ENCODE measurements around the gene TRA2B. TPM values are rescaled to one million over a fixed set of nuclear protein-coding genes. Genes with fewer than 3 reads are reported as not detected.
"Not testable (repeated sequence)": the region's sequence is repeated elsewhere in the genome, so short reads cannot be mapped to it uniquely, and the experiment has no call there.

The TRA2B gene
- polyA plus RNA-seq, 2 donors, result 56.6 to 71.1 TPM

DNA sequence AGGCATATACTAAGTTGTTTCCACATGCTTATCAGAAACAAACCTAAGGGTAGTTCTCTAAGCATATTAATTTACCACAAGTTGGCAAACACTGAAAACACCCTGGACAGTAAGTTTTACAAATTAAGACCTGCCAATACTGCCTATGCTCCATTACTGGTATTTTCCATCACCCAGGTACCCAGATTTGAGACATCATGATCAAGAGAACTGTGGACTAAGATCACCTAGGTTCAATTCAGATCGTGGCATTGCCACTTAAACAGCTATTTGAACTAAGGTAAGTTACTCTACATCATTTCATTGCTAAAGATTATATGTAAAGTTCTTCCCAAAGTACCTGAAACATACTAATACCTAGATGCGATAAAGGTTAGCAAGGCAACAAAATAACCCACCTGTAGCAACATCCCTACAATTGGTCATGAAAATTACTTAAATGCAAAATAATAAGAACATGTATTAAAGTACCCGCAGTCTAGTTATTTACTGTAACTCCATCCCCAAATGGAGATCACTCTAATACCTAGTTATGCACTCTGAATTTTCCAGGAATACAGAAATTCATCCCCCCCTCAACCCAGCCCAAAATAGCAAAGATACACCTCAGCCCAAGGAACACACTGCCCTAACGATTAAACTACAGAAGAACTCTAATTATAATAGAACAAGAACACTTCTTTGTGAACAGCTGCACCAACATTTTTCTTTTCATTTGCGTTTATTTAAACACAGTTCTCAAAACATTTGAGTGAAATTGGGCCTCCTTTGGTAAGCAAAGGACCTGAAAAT, 21.6 kb downstream of the TRA2B start:
- Histone ChIP-seq H3K4me3 (ENCODE audit: low read depth in 1 of 2, low read length in 2 of 2) (no peak overlapping the region), H3K27me3 (ENCODE audit: control insufficient read depth in 1 of 2, insufficient read depth in 2 of 2, low read length in 2 of 2) (no peaks in the 10 kb centered on the region), H3K4me1 (ENCODE audit: control insufficient read depth in 2 of 2, insufficient read depth in 2 of 2, low read length in 1 of 2) (no peaks in the 10 kb centered on the region), H3K9me3 (ENCODE audit: control insufficient read depth in 2 of 2, insufficient read depth in 1 of 2, low read depth in 1 of 2, low read length in 1 of 2) (no peaks in the 10 kb centered on the region), H3K36me3 (ENCODE audit: control insufficient read depth in 2 of 2, insufficient read depth in 2 of 2, low read length in 1 of 2) (peaks cover 6 to 7% of the 10 kb centered on the region in 2 donors), H3K27ac (ENCODE audit: low read depth in 2 of 2, low read length in 1 of 2) (no peak overlapping the region)
- WGBS, 2 donors, result 88% methylated on average over 5 of the region's 5 CpGs

DNA sequence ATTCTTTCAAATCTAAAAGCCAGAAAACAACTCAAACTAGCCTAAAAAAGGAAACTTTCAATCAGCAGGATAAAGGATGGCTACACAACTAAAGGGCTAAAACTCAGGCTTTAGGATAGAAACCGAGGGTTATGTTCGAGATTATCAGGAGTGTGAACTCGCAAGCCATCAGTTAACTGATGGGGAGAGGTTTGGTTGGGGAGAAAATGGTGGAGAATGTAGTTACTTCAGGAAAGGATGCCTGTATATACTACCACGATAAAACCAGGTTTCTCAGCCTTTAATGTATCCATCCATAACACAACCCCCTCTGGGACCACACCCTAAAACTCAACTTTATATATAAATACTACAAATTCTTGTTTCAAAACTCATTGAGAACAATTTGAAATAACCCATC, 22.2 kb downstream of the TRA2B start:
- Histone ChIP-seq H3K9me3 (ENCODE audit: control insufficient read depth in 2 of 2, insufficient read depth in 1 of 2, low read depth in 1 of 2, low read length in 1 of 2) (no peaks in the 10 kb centered on the region), H3K36me3 (ENCODE audit: control insufficient read depth in 2 of 2, insufficient read depth in 2 of 2, low read length in 1 of 2) (peaks cover 6 to 7% of the 10 kb centered on the region in 2 donors)

DNA sequence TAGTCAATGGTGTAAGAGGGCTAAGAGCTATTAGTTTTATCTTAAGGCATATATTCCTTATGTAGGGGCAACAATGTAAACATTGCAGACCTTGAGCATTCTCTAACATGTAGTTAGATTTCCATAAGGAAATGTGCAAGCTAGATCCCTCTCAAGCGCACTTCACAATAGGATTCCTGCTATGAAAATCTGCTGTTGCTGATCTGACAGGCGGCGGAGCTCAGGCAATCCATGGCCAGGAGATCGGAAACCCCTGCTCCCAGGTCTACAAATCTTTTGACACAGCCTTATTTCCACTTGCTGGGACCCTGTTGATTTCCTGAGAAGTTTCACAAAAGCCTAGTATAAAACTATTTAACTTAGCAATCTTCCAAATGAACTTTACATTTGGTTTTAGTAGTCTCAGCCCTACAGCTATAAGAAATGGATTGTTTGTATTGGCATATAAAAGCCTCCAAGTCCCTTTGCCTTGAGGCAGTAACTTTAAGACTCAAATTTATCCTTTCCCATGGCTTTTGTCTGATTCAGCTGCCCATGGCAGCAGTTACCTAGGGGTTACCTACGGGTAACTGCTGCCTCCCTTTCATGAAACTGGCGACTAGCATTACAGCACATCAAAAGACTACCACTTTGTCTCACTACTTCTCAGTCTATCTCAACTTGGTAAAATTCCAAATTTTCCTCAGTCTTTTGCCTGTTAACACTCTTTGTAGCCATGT, 22.7 kb downstream of the TRA2B start:
- 82 to 84% methylated on average over 6 of the region's 6 CpGs for WGBS, 2 donors
- H3K36me3 ChIP-seq (ENCODE audit: control insufficient read depth in 2 of 2, insufficient read depth in 2 of 2, low read length in 1 of 2), result peaks cover 6 to 7% of the 10 kb centered on the region in 2 donors

More for the DNA sequence above, 22.2 kb downstream of the TRA2B start:
- no peak overlapping the region for H3K27ac ChIP-seq (ENCODE audit: low read depth in 2 of 2, low read length in 1 of 2)
- no peaks in the 10 kb centered on the region for H3K27me3 ChIP-seq (ENCODE audit: control insufficient read depth in 1 of 2, insufficient read depth in 2 of 2, low read length in 2 of 2)
- no peak overlapping the region for H3K4me3 ChIP-seq (ENCODE audit: low read depth in 1 of 2, low read length in 2 of 2)
- 84 to 89% methylated on average over 4 of the region's 4 CpGs for WGBS, 2 donors
- no peaks in the 10 kb centered on the region for H3K4me1 ChIP-seq (ENCODE audit: control insufficient read depth in 2 of 2, insufficient read depth in 2 of 2, low read length in 1 of 2)

DNA sequence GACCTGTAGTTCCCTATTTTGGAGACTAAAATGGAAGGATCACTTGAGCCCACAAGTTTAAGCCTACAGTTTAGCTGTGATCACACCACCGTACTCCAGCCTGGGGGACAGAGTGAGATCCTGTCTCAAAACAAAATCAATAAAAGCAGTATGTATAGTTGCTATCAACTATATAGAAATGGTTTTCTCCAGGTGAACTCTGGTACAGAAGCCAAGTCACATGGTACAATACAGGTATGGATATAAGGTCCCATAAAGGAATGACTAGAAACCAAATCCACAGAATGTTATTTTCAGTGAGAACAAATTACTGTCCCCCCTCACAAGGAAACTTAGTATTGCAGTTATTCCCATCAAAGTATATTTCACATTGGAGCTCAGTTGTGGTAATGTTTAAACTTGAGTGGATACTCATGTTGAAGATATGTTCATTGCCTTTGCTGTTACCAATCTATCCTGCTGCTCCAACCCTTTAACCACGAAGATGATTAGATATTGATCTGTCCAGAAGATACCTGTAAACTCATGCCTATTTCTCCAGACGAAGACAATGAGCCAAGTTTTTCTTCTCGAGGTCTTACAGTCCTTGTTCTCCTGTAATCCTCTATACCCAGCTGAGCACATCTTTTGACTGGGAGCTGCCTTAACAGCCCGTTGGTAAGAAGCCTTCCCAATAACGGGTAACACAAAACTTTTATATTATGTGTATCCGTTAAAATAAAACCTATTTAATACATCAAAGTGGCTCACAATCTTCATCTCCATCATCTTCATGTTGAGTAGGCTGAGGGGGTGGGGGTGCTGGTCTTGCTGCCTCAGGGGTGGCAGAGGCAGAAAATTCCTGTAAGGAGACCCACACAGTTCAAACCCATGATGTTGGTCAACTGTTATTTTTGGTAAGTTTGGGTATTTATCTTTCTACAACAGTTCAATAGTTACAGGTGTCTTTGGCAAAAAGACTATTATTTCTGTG, 24.6 kb downstream of the TRA2B start:
- Histone ChIP-seq H3K27ac (ENCODE audit: low read depth in 2 of 2, low read length in 1 of 2) (no peak overlapping the region), H3K9me3 (ENCODE audit: control insufficient read depth in 2 of 2, insufficient read depth in 1 of 2, low read depth in 1 of 2, low read length in 1 of 2) (no peaks in the 10 kb centered on the region), H3K4me1 (ENCODE audit: control insufficient read depth in 2 of 2, insufficient read depth in 2 of 2, low read length in 1 of 2) (no peaks in the 10 kb centered on the region), H3K36me3 (ENCODE audit: control insufficient read depth in 2 of 2, insufficient read depth in 2 of 2, low read length in 1 of 2) (peaks cover 2 to 6% of the 10 kb centered on the region in 2 donors), H3K4me3 (ENCODE audit: low read depth in 1 of 2, low read length in 2 of 2) (no peak overlapping the region), H3K27me3 (ENCODE audit: control insufficient read depth in 1 of 2, insufficient read depth in 2 of 2, low read length in 2 of 2) (no peaks in the 10 kb centered on the region)
- 73 to 76% methylated on average over 7 of the region's 7 CpGs for WGBS, 2 donors

More for the DNA sequence above, 22.7 kb downstream of the TRA2B start:
- Histone ChIP-seq H3K27ac (ENCODE audit: low read depth in 2 of 2, low read length in 1 of 2) (no peak overlapping the region), H3K27me3 (ENCODE audit: control insufficient read depth in 1 of 2, insufficient read depth in 2 of 2, low read length in 2 of 2) (no peaks in the 10 kb centered on the region), H3K9me3 (ENCODE audit: control insufficient read depth in 2 of 2, insufficient read depth in 1 of 2, low read depth in 1 of 2, low read length in 1 of 2) (no peaks in the 10 kb centered on the region), H3K4me3 (ENCODE audit: low read depth in 1 of 2, low read length in 2 of 2) (no peak overlapping the region), H3K4me1 (ENCODE audit: control insufficient read depth in 2 of 2, insufficient read depth in 2 of 2, low read length in 1 of 2) (no peaks in the 10 kb centered on the region)

DNA sequence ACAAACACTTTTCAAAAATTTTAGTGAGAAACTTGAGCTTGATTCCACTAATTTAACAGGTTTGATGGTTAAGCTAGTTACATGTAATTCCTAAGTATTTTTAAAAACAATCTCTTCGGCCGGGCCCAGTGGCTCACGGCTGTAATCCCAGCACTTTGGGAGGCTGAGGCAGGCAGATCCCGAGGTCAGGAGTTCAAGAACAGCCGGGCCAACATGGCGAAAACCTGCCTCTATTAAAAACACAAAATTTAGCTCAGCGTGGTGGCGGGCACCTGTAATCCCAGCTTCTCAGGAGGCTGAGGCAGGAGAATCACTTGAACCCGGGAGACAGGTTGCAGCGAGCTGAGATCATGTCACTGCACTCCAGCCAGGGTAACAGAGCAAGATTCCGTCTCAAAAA, 25.3 kb downstream of the TRA2B start:
- Histone ChIP-seq H3K27ac (ENCODE audit: low read depth in 2 of 2, low read length in 1 of 2) (no peak overlapping the region), H3K36me3 (ENCODE audit: control insufficient read depth in 2 of 2, insufficient read depth in 2 of 2, low read length in 1 of 2) (peaks cover 2 to 6% of the 10 kb centered on the region in 2 donors), H3K9me3 (ENCODE audit: control insufficient read depth in 2 of 2, insufficient read depth in 1 of 2, low read depth in 1 of 2, low read length in 1 of 2) (no peaks in the 10 kb centered on the region), H3K4me1 (ENCODE audit: control insufficient read depth in 2 of 2, insufficient read depth in 2 of 2, low read length in 1 of 2) (no peaks in the 10 kb centered on the region), H3K27me3 (ENCODE audit: control insufficient read depth in 1 of 2, insufficient read depth in 2 of 2, low read length in 2 of 2) (no peaks in the 10 kb centered on the region), H3K4me3 (ENCODE audit: low read depth in 1 of 2, low read length in 2 of 2) (no peak overlapping the region)
- 87 to 88% methylated on average over 11 of the region's 11 CpGs for WGBS, 2 donors

DNA sequence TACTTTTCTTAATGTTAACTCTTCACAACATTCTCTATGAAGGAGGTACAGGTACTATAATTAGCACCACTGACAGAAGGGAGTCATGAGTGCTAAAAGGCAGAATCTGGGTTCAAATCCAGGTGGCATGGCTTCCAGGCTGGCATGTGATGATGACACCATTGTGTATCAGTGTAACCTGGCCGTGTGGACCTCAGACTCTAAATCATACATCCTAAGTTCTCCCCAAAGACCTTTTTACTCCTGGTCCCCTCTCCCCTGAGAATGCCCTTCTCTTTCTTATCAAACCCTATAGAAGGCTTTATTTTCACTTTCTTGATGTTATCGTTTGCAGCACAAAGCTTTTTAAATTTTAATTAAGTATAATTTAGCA, 26.8 kb downstream of the TRA2B start:
- not testable (repeated sequence) for H3K4me1 ChIP-seq (ENCODE audit: control insufficient read depth in 2 of 2, insufficient read depth in 2 of 2, low read length in 1 of 2); H3K27me3 ChIP-seq (ENCODE audit: control insufficient read depth in 1 of 2, insufficient read depth in 2 of 2, low read length in 2 of 2); H3K27ac ChIP-seq (ENCODE audit: low read depth in 2 of 2, low read length in 1 of 2); H3K4me3 ChIP-seq (ENCODE audit: low read depth in 1 of 2, low read length in 2 of 2); H3K36me3 ChIP-seq (ENCODE audit: control insufficient read depth in 2 of 2, insufficient read depth in 2 of 2, low read length in 1 of 2); H3K9me3 ChIP-seq (ENCODE audit: control insufficient read depth in 2 of 2, insufficient read depth in 1 of 2, low read depth in 1 of 2, low read length in 1 of 2)
- WGBS, 2 donors, result 41 to 51% methylated on average over 2 of the region's 2 CpGs

DNA sequence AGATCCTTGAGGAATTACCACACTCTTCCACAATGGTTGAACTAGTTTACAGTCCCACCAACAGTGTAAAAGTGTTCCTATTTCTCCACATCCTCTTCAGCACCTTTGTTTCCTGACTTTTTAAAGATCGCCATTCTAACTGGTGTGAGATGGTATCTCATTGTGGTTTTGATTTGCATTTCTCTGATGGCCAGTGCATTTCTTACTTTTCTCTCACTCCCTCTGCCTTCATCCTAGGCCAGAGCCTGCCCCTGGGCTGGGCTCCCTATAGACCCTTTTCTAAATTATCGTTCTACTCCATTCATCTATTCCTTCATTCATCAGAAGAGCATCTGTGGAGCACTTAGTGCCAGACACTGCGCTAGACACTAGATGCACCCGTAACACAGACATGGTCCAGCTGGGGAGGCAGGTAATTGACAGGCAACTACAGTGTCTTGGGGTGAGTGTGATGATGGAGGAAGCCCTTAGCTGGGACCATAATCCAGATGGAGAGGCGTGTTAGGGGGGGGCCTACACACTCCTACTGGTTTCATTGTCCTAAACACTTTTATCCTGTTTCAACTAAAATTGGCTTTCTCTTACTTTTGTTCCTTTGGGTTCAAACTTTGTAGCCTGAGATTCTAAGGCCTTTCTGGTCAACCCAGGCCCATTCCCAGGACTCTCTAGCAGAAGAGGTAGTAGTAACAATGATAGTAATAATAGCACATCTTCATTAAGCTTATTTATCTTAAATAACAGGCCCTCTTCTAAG, 27.3 kb downstream of the TRA2B start:
- not testable (repeated sequence) for H3K9me3 ChIP-seq (ENCODE audit: control insufficient read depth in 2 of 2, insufficient read depth in 1 of 2, low read depth in 1 of 2, low read length in 1 of 2); H3K4me3 ChIP-seq (ENCODE audit: low read depth in 1 of 2, low read length in 2 of 2); H3K27me3 ChIP-seq (ENCODE audit: control insufficient read depth in 1 of 2, insufficient read depth in 2 of 2, low read length in 2 of 2); H3K27ac ChIP-seq (ENCODE audit: low read depth in 2 of 2, low read length in 1 of 2); H3K36me3 ChIP-seq (ENCODE audit: control insufficient read depth in 2 of 2, insufficient read depth in 2 of 2, low read length in 1 of 2); H3K4me1 ChIP-seq (ENCODE audit: control insufficient read depth in 2 of 2, insufficient read depth in 2 of 2, low read length in 1 of 2)
- WGBS, 2 donors, result 62 to 70% methylated on average over 4 of the region's 5 CpGs

DNA sequence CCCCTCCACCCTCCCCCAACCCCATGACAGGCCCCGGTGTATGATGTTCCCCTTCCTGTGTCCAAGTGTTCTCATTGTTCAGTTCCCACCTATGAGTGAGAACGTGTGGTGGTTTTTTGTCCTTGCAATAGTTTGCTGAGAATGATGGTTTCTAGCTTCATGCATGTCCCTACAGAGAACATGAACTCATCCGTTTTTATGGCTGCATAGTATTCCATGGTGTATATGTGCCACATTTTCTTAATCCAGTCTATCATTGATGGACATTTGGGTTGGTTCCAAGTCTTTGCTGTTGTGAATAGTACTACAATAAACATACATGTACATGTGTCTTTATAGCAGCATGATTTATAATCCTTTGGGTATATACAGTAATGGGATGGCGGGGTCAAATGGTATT, 27.9 kb downstream of the TRA2B start:
- WGBS, 2 donors, result 79 to 80% methylated on average over 4 of the region's 4 CpGs
- H3K27ac ChIP-seq (ENCODE audit: low read depth in 2 of 2, low read length in 1 of 2); H3K27me3 ChIP-seq (ENCODE audit: control insufficient read depth in 1 of 2, insufficient read depth in 2 of 2, low read length in 2 of 2); H3K4me1 ChIP-seq (ENCODE audit: control insufficient read depth in 2 of 2, insufficient read depth in 2 of 2, low read length in 1 of 2); H3K36me3 ChIP-seq (ENCODE audit: control insufficient read depth in 2 of 2, insufficient read depth in 2 of 2, low read length in 1 of 2); H3K4me3 ChIP-seq (ENCODE audit: low read depth in 1 of 2, low read length in 2 of 2); H3K9me3 ChIP-seq (ENCODE audit: control insufficient read depth in 2 of 2, insufficient read depth in 1 of 2, low read depth in 1 of 2, low read length in 1 of 2): not testable (repeated sequence)

DNA sequence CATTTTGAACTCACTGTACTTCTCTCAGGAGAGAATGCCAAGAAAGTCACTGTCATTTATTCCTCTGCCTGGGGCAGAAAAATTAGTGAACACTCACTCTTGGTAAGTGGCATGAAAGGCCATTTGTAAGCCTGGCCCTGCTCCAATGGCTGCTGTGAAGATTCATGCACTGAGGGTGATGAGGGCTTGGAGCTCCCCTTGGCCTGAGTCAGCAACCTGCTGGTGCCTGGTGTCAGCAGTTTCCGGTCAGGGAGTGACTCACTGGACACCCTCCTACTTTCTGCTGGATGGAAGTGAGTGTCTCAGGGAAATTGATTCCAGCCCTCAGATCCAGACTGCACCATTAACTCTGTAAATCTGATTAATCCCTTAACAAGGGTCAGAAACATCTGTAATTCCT, 37.6 kb downstream of the TRA2B start:
- Histone ChIP-seq H3K27ac (ENCODE audit: low read depth in 2 of 2, low read length in 1 of 2) (no peak overlapping the region), H3K4me1 (ENCODE audit: control insufficient read depth in 2 of 2, insufficient read depth in 2 of 2, low read length in 1 of 2) (no peaks in the 10 kb centered on the region), H3K4me3 (ENCODE audit: low read depth in 1 of 2, low read length in 2 of 2) (no peak overlapping the region), H3K9me3 (ENCODE audit: control insufficient read depth in 2 of 2, insufficient read depth in 1 of 2, low read depth in 1 of 2, low read length in 1 of 2) (no peaks in the 10 kb centered on the region), H3K36me3 (ENCODE audit: control insufficient read depth in 2 of 2, insufficient read depth in 2 of 2, low read length in 1 of 2) (no peaks in the 10 kb centered on the region), H3K27me3 (ENCODE audit: control insufficient read depth in 1 of 2, insufficient read depth in 2 of 2, low read length in 2 of 2) (no peaks in the 10 kb centered on the region)
- 23 to 29% methylated on average over 1 of the region's 1 CpG for WGBS, 2 donors

Measured in esophagus (tissue), 2 donors.